IMR-90 (cell line): ENCODE measurements around the gene GPC6. TPM values are rescaled to one million over a fixed set of nuclear protein-coding genes. Genes with fewer than 3 reads are reported as not detected.

ENCODE experiments used
- ATAC-seq: fragments of 200-7000 bp; cut with Tn5 transposase; 2 replicates; pipeline ENCODE4 v1.9.1; 2020; ENCODE audit warnings: low read depth, mild to moderate bottlenecking, moderate library complexity
- BruUV-seq: library from RNA; stranded (reverse); fragments of 400-500 nt; replicated peaks from 2 replicates; lab custom pipeline; 2021; lab: Mats Ljungman, UMichigan
- CTCF ChIA-PET: fragments of 300-600 bp; formaldehyde crosslinking; extraction: SDS; loops from one replicate; lab custom pipeline; 2021; ENCODE audit warnings: antibody characterized with exemption; lab: Yijun Ruan, JAX
- POLR2A ChIA-PET: fragments of 300-600 bp; sonication (Branson Sonifier 250); formaldehyde crosslinking; loops from one replicate; lab custom pipeline; 2022; ENCODE audit warnings: antibody characterized with exemption; ENCODE audit not compliant: unreplicated experiment; lab: Charles Lee
- DNase-seq: peaks from one replicate; pipeline ENCODE4 v3.0.0; 2013
- H2AFZ ChIP-seq: replicated peaks from 2 replicates; pipeline ENCODE3; 2013; ENCODE audit warnings: low read length, mild to moderate bottlenecking; ENCODE audit not compliant: poor library complexity
- H2AK5ac ChIP-seq: 2 replicates; pipeline ENCODE4 v1.6.1; 2013; ENCODE audit warnings: low read depth, low read length, inconsistent platforms
- H2AK9ac ChIP-seq: replicated peaks from 2 replicates; pipeline ENCODE3; 2013; ENCODE audit warnings: mild to moderate bottlenecking, low read depth, low read length, moderate library complexity; ENCODE audit not compliant: poor library complexity
- H2BK120ac ChIP-seq: 2 replicates; pipeline ENCODE4 v1.6.1; 2013; ENCODE audit warnings: low read depth, low read length, inconsistent platforms
- H2BK15ac ChIP-seq: 3 replicates; pipeline ENCODE4 v1.6.1; 2013; ENCODE audit warnings: low read depth, low read length, inconsistent platforms
- H2BK20ac ChIP-seq: 2 replicates; pipeline ENCODE4 v1.6.1; 2013; ENCODE audit warnings: low read depth, mild to moderate bottlenecking, inconsistent platforms, low read length, moderate library complexity
- H2BK5ac ChIP-seq: 2 replicates; pipeline ENCODE4 v1.6.1; 2013; ENCODE audit warnings: mild to moderate bottlenecking, low read depth, low read length, inconsistent platforms; ENCODE audit not compliant: poor library complexity, severe bottlenecking
- H3K14ac ChIP-seq: replicated peaks from 2 replicates; pipeline ENCODE4 v1.6.1; 2013; ENCODE audit warnings: low read depth, low read length, inconsistent platforms
- H3K18ac ChIP-seq: 2 replicates; pipeline ENCODE4 v1.6.1; 2013; ENCODE audit warnings: low read depth, low read length, control low read depth
- H3K23ac ChIP-seq: 2 replicates; pipeline ENCODE4 v1.6.1; 2013; ENCODE audit warnings: low read depth, low read length, inconsistent platforms
- H3K27ac ChIP-seq: 2 replicates; pipeline ENCODE4 v1.5.1; 2013; ENCODE audit warnings: mild to moderate bottlenecking, control low read depth, low read length; ENCODE audit not compliant: insufficient read depth
- H3K27me3 ChIP-seq: 2 replicates; pipeline ENCODE4 v1.6.1; 2013; ENCODE audit warnings: low read length; ENCODE audit not compliant: control insufficient read depth, insufficient read depth
- H3K36me3 ChIP-seq: 2 replicates; pipeline ENCODE4 v1.6.1; 2013; ENCODE audit warnings: low read length, mixed read lengths; ENCODE audit not compliant: control insufficient read depth, insufficient read depth
- H3K4ac ChIP-seq: 2 replicates; pipeline ENCODE4 v1.6.1; 2013; ENCODE audit warnings: low read depth, low read length, inconsistent platforms
- H3K4me1 ChIP-seq: 2 replicates; pipeline ENCODE4 v1.6.1; 2013; ENCODE audit warnings: low read length, mixed read lengths; ENCODE audit not compliant: control insufficient read depth, insufficient read depth
- H3K4me2 ChIP-seq: 2 replicates; pipeline ENCODE4 v1.6.1; 2013; ENCODE audit warnings: low read depth, mild to moderate bottlenecking, control low read depth, low read length, moderate library complexity
- H3K4me3 ChIP-seq: 2 replicates; pipeline ENCODE4 v1.5.1; 2013; ENCODE audit warnings: low read depth, mild to moderate bottlenecking, control low read depth, low read length, moderate library complexity; ENCODE audit not compliant: insufficient read depth
- H3K56ac ChIP-seq: 2 replicates; pipeline ENCODE4 v1.6.1; 2013; ENCODE audit warnings: low read length, inconsistent platforms; ENCODE audit not compliant: insufficient read depth; ENCODE audit errors: extremely low read depth
- H3K79me1 ChIP-seq, 2 experiments: 2 replicates each; pipeline ENCODE4 v1.6.1; 2013; ENCODE audit warnings: low read length in 2 of 2, inconsistent platforms in 1 of 2, low read depth in 1 of 2
- H3K9ac ChIP-seq: 2 replicates; pipeline ENCODE4 v1.6.1; 2013; ENCODE audit warnings: low read depth, low read length, control low read depth
- H3K9me1 ChIP-seq: 2 replicates; pipeline ENCODE4 v1.6.1; 2013; ENCODE audit warnings: low read length, inconsistent platforms; ENCODE audit not compliant: insufficient read depth
- H3K9me3 ChIP-seq: 2 replicates; pipeline ENCODE4 v1.6.1; 2013; ENCODE audit warnings: low read length; ENCODE audit not compliant: control insufficient read depth, insufficient read depth
- H4K20me1 ChIP-seq: 2 replicates; pipeline ENCODE4 v1.6.1; 2013; ENCODE audit warnings: low read length, inconsistent platforms; ENCODE audit not compliant: insufficient read depth
- H4K5ac ChIP-seq: 2 replicates; pipeline ENCODE4 v1.6.1; 2013; ENCODE audit warnings: mild to moderate bottlenecking, low read depth, low read length, control low read depth
- H4K8ac ChIP-seq, 2 experiments: 2 replicates each; pipeline ENCODE4 v1.6.1; 2013; ENCODE audit warnings: low read depth in 2 of 2, low read length in 2 of 2, control low read depth in 1 of 2, inconsistent platforms in 1 of 2
- H4K91ac ChIP-seq: 2 replicates; pipeline ENCODE4 v1.6.1; 2013; ENCODE audit warnings: low read depth, low read length, inconsistent platforms; ENCODE audit not compliant: insufficient read depth
- CEBPB ChIP-seq: IDR thresholded peaks from 2 replicates; pipeline ENCODE4 v1.6.1; 2012; ENCODE audit warnings: low read depth, low read length, improper control_type of control experiment
- CHD1 ChIP-seq: IDR thresholded peaks from 2 replicates; pipeline ENCODE4 v1.6.1; 2012; ENCODE audit warnings: low read depth, low read length, improper control_type of control experiment
- CTCF ChIP-seq: conservative IDR thresholded peaks from 2 replicates; pipeline ENCODE4 v1.5.1; 2012; ENCODE audit warnings: mild to moderate bottlenecking, low read depth, low read length, improper control_type of control experiment
- ELK1 ChIP-seq: fragments of 150-350 bp; IDR thresholded peaks from 2 replicates; pipeline ENCODE4 v1.6.1; 2016; ENCODE audit warnings: low read depth, mild to moderate bottlenecking, low read length, moderate library complexity, borderline replicate concordance
- MAFK ChIP-seq: IDR thresholded peaks from 2 replicates; pipeline ENCODE4 v1.6.1; 2012; ENCODE audit warnings: low read depth, low read length, improper control_type of control experiment
- MAZ ChIP-seq: IDR thresholded peaks from 2 replicates; pipeline ENCODE4 v1.6.1; 2012; ENCODE audit warnings: low read depth, mild to moderate bottlenecking, low read length, improper control_type of control experiment, moderate library complexity, borderline replicate concordance
- NFE2L2 ChIP-seq: fragments of 150-350 bp; IDR thresholded peaks from 2 replicates; pipeline ENCODE4 v1.6.1; 2016; ENCODE audit warnings: low read depth, mild to moderate bottlenecking, low read length
- POLR2A ChIP-seq: IDR thresholded peaks from 2 replicates; pipeline ENCODE4 v1.6.1; 2012; ENCODE audit warnings: mild to moderate bottlenecking, low read depth, low read length
- RAD21 ChIP-seq: IDR thresholded peaks from 2 replicates; pipeline ENCODE4 v1.6.1; 2012; ENCODE audit warnings: low read length, improper control_type of control experiment
- RCOR1 ChIP-seq: IDR thresholded peaks from 2 replicates; pipeline ENCODE4 v1.6.1; 2012; ENCODE audit warnings: mild to moderate bottlenecking, low read length, improper control_type of control experiment; ENCODE audit not compliant: insufficient replicate concordance
- USF2 ChIP-seq: fragments of 150-350 bp; IDR thresholded peaks from 2 replicates; pipeline ENCODE4 v1.6.1; 2017; ENCODE audit warnings: mild to moderate bottlenecking, antibody characterized with exemption, low read length, low read depth
- WGBS, 2 experiments: methylation state at CpG; one replicate each; pipeline versions ENCODE4 v1.1.5 to v1.1.7; 2013; ENCODE audit warnings: missing lambda C conversion rate in 2 of 2; ENCODE audit not compliant: insufficient read length in 1 of 2; ENCODE audit errors: extremely low coverage in 2 of 2; 5-methylcytosine and 5-hydroxymethylcytosine counted together
- dilution Hi-C: fragments of 300-500 bp; cut with HindIII; formaldehyde crosslinking; loops from one replicate; pipeline ENCODE4 v1.14.3; 2018; ENCODE audit warnings: low sequenced_read_pairs; ENCODE audit not compliant: unreplicated experiment
- in situ Hi-C: fragments of 300-500 bp; cut with MboI; formaldehyde crosslinking; loops from 3 replicates; pipeline ENCODE4 v1.14.3; 2019; ENCODE audit warnings: low sequenced_read_pairs, inconsistent platforms, mixed read lengths
- intact Hi-C: fragments of 100-400 bp; cut with micrococcal nuclease; formaldehyde crosslinking; loops from 2 replicates; pipeline ENCODE4 v1.10.0; 2022
- polyA plus RNA-seq, 3 experiments: library from polyadenylated mRNA; depleted of rRNA; stranded (reverse); fragments of >200 nt; gene quantifications; 2 replicates each; pipeline ENCODE4 v1.2.3, GENCODE V29; 2012; ENCODE audit warnings: low replicate concordance in 1 of 3
- total RNA-seq: library from RNA; depleted of rRNA; stranded (reverse); fragments of >200 nt; gene quantifications from 2 replicates; pipeline ENCODE4 v1.2.3, GENCODE V29; 2012

The GPC6 gene
- total and polyA plus RNA-seq, 2 of the 4 experiments (the other 2 are of a cell fraction): 14.9 to 39.4 TPM

GRCh38 chr13:94073007-94073744, 846.6 kb downstream of the GPC6 start:
- peak overlapping the region; percentile 32 for H2BK5ac ChIP-seq
- H2AFZ ChIP-seq: no peak overlapping the region
- H3K4ac ChIP-seq: peak overlapping the region; percentile 59
- H3K4me2 ChIP-seq: peak overlapping the region; percentile 41
- H2BK15ac ChIP-seq: peak overlapping the region; percentile 46; the same call in 1 of the 3 replicates
- no peaks in the 10 kb centered on the region for H3K27me3 ChIP-seq
- H3K36me3 ChIP-seq: no peaks in the 10 kb centered on the region
- no peaks in the 10 kb centered on the region for H3K9me3 ChIP-seq
- H2AK5ac ChIP-seq: no peak overlapping the region
- no TSS peak for BruUV-seq
- no peak overlapping the region for H3K27ac ChIP-seq
- peak; percentile 91 for DNase-seq
- no peak overlapping the region for H3K56ac ChIP-seq
- CTCF ChIA-PET: interaction anchor here (1.3 to 1.6 kb wide), 2 partner anchors 20 to 791 kb away, joined by 3 to 4 read pairs; no protein-coding TSS in a partner anchor
- POLR2A ChIA-PET: no interaction called here
- peaks cover 8% of the 10 kb centered on the region for H3K4me1 ChIP-seq
- H3K14ac ChIP-seq: no peak overlapping the region
- ATAC-seq: peak; percentile 97
- no peak overlapping the region for H3K23ac ChIP-seq
- peaks cover 3% of the 10 kb centered on the region; the same call in 1 of the 2 replicates for H4K20me1 ChIP-seq
- peak overlapping the region; percentile 80; the same call in 1 of the 2 replicates for H3K18ac ChIP-seq
- dilution Hi-C loops: no loop called here
- in situ Hi-C loops: no loop called here
- H2BK120ac ChIP-seq: peak overlapping the region; percentile 48; the same call in 1 of the 2 replicates
- peak overlapping the region; percentile 20; the same call in 1 of the 2 replicates for H4K91ac ChIP-seq
- H4K5ac ChIP-seq: peak overlapping the region; percentile 49; the same call in 1 of the 2 replicates
- TF ChIP-seq MAZ (no peak), POLR2A (no peak), CTCF (no peak), CEBPB (no peak), CHD1 (no peak), RAD21 (no peak), NFE2L2 (no peak), ELK1 (no peak), MAFK (no peak), USF2 (no peak), RCOR1 (no peak)
- intact Hi-C loops: no loop called here
- H3K9ac ChIP-seq: no peak overlapping the region
- peaks cover 4% of the 10 kb centered on the region for H3K9me1 ChIP-seq
- H2BK20ac ChIP-seq: peak overlapping the region; percentile 40
- no CpG with 5 or more reads among the region's 4 CpGs for WGBS, 2 experiments
- H3K79me1 ChIP-seq: no peaks in the 10 kb centered on the region
- H4K8ac ChIP-seq: no peak overlapping the region
- H3K4me3 ChIP-seq: no peak overlapping the region
- H2AK9ac ChIP-seq: no peak overlapping the region
